M059J (cell line): ENCODE measurements around the gene CES3. TPM values are rescaled to one million over a fixed set of nuclear protein-coding genes. Genes with fewer than 3 reads are reported as not detected.
"Not testable (repeated sequence)": the region's sequence is repeated elsewhere in the genome, so short reads cannot be mapped to it uniquely, and the experiment has no call there.

Source experiments
- DNase-seq: peaks from one replicate; pipeline ENCODE4 v3.0.0-alpha.2; 2012; ENCODE audit warnings: low read depth
- total RNA-seq: library from RNA; depleted of rRNA; stranded (reverse); fragments of >200 nt; shearing (Covaris generic); gene quantifications from 2 replicates; pipeline ENCODE4 v1.2.3, GENCODE V29; 2014

Gene CES3
- total RNA-seq, 1 experiment from 2014 or later, result 1.0 TPM

GRCh38 chr16:66946541-66946940, 14.5 kb upstream of the CES3 start:
- DNase-seq, result no peak

DNA sequence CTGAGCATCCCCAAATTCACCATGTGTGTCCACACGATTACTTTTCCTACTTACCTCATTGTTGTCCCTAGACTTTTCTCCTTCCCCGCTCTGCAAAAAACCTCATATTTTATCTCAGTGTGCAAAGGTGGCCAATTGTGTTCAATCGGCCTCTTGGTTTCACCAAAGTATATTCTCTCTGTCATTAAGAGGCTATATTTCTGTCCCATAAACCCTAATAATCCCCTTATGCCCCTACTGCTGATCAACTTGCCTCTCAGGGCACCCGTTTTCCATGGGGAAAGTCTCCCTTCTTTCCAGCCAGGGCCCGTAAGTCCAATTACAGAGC, 14.1 kb upstream of the CES3 start:
- no peak for DNase-seq

DNA sequence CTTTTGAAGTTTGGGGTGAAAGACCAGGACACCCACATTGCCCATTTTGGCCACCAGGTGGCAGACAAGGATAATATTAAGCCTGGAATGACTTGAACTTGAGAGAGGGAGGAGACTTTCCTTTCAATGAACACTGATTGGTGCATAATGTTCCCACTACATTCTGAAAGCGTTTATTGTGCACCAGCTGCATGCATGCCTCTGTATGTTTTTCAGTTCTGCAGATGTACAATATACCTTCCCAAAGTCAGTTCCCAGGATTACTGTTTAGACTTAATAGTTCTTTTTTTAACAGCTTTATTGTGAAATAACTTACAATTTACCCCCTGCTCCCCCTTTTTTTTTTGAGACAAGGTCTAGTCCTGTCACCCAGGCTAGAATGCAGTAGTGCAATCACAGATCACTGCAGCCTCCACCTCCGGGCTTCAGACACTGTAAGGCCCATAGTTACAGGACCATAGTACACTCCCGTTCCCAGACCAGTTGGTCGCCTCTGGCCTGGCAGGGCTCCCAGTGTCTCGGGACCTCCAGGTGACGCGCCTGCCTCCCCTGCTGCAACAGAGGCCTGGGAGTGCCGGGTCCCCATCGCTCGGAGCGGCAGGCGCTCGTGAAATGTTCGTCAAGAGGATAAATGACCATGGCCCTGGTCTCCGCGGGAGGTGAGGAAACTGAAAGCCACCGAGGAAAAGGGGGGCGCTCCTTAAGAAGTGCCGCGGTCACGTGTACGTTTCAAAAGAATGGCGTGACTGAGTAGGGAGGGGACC, 13.6 kb upstream of the CES3 start:
- DNase-seq, result peak; percentile 89

- DNase-seq, result peak; percentile 36
These were observed 12.8 kb upstream of the CES3 start for GRCh38 chr16:66948134-66948836.

GRCh38 chr16:66948837-66949225, 12.2 kb upstream of the CES3 start:
- no peak for DNase-seq

DNA sequence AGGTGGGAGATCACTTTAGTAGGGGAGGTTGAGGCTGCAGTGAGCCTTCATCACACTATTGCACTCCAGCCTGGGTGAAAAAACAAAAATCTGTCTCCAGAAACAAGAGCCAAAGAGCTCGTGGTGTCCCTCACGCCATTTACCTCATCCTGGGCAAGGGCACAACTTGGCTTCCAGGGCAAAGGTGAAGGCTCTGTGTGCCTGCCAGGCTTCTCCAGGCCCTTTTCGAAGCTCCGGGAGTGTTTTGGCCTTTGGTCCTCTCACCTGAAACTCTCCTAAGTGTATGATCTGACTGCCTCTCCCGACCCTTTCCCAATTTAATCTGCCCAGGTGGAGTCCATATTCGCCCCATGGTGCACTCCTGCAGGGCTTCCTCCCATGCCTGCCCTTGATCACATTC, 11.6 kb upstream of the CES3 start:
- DNase-seq, result no peak

GRCh38 chr16:66950437-66950836, 10.6 kb upstream of the CES3 start:
- no peak for DNase-seq

GRCh38 chr16:66950971-66951790, 9.9 kb upstream of the CES3 start:
- peak; percentile 63 for DNase-seq

GRCh38 chr16:66952430-66953110, 8.5 kb upstream of the CES3 start:
- no peak for DNase-seq

DNA sequence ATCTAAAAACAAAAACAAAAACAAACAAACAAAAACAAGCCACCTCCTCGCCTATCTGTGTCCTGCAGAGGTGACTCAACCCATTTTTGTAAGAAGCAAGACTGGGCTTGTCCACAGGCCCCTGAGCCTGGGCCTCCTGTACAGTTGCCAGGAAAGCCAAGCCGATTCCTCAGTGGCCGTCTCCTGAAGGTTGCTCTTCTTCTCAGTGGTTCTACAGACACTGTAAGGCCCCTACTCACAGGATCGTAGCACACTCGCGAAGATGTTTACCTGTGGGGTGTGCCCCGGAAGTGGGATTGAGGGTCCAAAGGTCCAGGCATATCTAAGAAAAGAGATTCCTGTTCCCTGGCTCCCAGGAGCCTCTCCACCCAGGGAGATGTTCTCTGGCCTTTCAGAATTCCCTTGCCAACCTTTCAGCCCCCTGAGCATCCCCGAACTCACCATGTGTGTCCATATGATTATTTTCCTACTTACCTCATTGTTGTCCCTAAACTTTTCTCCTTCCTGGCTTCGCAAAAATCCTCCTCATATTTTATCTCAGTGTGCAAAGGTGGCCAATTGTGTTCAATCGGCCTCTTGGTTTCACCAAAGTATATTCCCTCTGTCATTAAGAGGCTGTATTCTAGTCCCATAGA, 7.5 kb upstream of the CES3 start:
- DNase-seq, result no peak

GRCh38 chr16:66954097-66954659, 6.9 kb upstream of the CES3 start:
- DNase-seq, result peak; percentile 76

- not testable (repeated sequence) for DNase-seq
These were observed 5.5 kb upstream of the CES3 start for GRCh38 chr16:66955363-66956153.

GRCh38 chr16:66956154-66956457, 5.0 kb upstream of the CES3 start:
- DNase-seq, result not testable (repeated sequence)

DNA sequence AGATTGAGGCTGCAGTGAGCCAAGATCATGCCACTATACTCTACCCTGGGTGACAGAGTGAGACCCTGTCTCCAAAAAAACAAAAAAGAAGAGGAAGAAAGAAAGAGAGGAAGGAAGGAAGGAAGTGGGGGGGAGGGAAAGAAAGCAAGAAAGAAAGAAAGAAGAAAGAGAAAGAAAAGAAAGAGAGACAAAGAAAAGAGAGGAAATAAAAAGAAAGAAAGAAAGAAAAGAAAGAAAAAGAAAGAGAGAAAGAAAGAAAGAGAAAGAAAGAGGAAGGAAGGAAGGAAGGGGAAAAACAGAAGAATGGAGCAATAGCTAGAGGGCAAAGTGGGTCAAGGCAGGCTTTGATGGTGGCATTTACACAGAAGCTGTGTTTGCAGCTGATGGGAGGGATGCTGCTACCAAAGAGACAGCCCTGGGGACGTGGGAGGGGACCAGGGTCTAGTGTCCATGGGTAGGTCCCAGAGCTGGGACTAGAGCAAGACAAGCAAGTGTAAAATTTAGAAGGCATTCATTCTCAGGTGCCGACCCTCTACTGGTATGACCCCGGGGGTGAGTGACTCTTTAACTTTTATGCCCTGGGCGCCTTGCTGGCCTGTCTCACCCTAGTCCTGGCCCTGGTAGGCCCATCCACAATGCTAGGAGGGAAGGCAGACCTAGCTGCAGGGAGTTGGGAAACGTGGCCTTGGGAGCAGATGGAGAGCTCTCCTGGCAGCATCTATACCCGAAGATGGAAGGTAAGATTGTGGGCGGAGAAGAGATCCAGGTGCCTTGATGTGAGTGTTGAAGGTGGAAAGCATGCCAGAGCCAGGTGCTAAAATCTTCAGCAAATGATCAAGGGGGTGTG, 2.0 kb upstream of the CES3 start:
- no peak for DNase-seq

- DNase-seq, result no peak
These were observed 1.3 kb upstream of the CES3 start for GRCh38 chr16:66959704-66960161.

- DNase-seq, result no peak
These were observed 796 bp upstream of the CES3 start for GRCh38 chr16:66960270-66960669.

- DNase-seq, result no peak
These were observed 848 bp downstream of the CES3 start for GRCh38 chr16:66961914-66962313.

DNA sequence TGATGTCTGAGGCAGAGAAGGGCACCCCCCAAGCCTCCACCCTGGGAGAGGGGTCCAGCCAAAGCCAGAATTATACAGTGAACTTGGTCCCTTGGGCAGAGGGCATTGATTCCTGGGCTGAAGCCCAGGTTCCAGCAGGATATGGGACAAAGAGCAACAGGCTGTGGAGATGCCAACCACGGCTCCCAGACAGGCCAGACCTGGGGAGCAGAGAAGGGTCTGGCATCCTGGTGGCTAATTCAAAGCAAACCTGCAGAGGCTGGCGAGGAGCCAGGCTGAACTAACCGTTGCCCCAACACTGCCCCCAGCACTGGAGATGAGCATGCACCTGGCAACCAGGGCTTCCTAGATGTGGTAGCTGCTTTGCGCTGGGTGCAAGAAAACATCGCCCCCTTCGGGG, 3.0 kb downstream of the CES3 start:
- DNase-seq, result no peak

DNA sequence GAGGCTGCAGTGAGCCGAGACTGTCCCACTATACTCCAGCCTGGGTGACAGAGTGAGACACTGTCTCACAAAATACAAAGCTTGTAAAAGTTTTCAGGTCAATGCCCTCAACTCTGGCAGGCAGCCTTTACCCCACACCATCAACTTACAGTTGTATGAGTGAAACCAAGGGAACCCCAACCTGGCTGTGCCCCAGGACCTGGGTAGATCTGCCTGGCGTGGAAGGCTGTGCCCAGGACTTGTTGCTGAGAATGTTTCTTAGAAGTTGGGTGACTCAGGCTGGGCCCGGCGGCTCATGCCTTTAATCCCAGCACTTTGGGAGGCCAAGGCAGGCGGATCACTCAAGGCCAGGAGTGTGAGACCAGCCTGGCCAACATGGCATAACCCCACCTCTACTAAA, 7.8 kb downstream of the CES3 start:
- peak; percentile 74 for DNase-seq
